ENCODE data around the gene ORC1.

ORC1 gene

DNA sequence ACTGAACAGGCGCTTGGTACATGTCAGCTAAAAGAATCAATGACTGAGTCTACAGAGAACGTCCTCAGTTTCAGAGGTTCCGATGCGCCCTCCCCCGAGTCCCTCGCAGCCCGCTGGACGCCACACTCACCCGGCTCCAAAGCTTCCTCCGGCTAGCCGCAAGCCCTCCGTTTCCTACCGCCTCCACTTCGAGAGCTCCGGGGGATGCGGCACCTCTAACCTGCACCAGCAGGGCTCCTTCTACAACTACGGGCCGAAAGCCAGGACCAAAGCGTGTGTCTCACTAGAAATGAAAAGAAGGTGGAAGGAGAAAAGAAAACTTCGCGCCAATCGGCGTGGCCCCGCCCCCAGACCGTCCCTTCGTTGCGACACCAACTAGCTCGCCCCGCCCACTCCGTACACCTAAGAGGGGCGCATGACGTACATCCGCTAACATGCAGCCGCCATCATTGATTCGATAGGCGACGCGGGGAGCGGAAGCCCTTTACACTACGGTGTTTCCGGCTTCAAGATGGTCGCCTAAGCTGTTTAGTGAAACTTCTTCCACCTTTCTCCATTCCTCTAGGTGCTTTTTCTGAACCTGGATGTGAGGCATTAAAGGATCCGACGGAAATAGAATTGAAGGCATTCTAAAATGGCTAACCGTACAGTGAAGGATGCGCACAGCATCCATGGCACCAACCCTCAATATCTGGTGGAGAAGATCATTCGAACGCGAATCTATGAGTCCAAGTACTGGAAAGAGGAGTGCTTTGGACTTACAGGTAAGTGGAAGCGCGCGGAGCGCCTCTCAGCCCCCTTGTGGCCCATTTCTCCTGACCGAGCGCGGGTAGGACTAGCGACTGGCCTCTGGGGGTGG lies at the start of gene ORC1, which contains the start of gene PRPF38A:
Gene ORC1 (minus strand): TSS at position 308 of the 859 bp plus-strand sequence. CDS start 2,200 bp downstream, outside the sequence.
Gene PRPF38A (plus strand): TSS at position 487 of the 859 bp plus-strand sequence. CDS start 148 bp downstream, at position 635.
- DNase-seq (ENCODE audit: low read depth): peak; percentile 97

DNA sequence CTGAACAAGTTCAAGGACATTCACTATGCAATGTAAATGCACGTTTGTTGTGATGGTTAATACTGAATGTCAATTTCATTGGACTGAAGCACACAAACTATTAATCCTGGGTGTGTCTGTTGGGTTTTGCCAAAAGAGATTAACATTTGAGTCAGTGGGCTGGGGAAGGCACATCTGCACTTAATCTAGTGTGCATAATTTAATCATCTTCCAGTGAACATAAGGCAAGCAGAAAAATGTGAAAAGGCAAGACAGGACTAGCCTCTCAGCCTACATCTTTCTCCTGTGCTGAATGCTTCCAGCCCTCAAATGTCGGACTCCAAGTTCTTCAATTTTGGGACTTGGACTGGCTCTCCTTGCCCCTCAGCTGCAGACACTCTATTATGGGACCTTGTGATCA lies 40.2 kb upstream of the ORC1 start:
- no peak for DNase-seq (ENCODE audit: low read depth)

DNA sequence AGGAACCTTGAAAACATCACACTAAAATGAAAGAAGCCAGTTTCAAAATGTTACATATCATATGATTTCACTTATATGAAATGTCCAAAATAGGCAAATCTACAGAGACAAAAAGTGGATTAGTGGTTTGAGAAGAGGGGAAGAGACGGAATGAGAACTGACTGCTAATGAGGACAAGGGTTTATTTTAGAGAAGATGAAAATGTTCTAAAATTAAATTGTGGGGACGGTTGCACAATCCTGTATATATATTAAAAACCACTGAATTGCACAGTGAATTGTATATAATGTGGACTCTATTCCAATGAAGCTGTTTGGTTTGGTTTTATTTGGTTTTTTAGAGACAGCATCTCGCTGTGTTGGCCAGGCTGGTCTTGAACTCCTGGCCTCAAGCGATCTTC lies 35.8 kb upstream of the ORC1 start:
- DNase-seq (ENCODE audit: low read depth): no peak

DNA sequence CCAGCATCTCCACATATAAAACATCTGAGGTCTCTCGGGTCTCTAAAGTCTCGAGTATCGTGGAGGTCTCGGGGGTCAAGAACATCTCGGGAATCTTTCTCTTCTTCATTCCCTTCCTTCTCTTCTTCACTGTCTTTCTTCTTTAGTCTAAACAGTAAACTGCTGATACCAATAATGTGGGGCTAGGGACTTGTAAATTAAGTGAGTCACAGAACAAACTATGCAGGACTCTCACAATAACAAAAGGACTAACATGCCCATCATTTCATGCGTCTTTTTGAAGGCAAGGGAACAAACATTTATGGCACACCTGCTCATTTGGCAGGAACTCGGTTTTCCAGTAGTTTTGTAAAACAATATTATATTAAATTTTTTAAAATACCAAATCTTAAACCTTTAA lies 32.6 kb upstream of the ORC1 start:
- no peak for DNase-seq (ENCODE audit: low read depth)

DNA sequence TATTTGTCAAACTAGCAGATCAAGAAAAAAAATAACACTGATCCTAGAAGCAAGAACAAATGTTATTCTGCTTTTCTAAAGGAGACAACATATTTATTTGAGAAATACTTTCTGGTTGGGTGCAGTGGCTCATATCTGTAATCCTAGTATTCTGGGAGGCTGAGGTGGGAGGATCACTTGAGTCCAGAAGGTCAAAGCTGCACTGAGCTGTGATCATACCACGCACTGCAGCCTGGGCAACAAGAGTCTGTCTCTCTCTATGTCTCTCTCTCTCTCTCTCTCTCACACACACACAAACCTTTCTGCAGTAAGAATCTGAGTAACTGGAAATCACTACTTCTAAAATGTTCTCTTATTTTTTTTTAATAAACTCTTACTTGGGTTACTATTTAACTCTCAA lies 31.4 kb upstream of the ORC1 start:
- no peak for DNase-seq (ENCODE audit: low read depth)

DNA sequence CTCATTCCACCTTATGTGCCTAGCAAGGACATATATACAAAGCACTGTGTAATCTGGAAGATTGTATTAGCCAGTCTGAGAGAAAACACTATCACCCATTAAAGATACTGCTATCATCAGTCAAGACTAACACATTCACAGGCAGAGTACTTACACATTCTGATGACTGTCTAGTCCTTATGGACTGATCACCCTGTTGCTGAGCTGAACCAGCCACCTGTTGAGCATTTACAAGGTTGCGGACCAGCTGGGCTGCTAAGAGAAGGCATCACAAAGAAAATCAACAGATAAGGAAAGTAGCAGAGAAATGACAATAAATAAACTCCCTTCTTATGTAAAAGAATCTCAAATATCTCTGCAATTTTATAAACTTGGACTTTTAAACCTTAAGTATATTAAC lies 31.0 kb upstream of the ORC1 start:
- DNase-seq (ENCODE audit: low read depth): no peak

DNA sequence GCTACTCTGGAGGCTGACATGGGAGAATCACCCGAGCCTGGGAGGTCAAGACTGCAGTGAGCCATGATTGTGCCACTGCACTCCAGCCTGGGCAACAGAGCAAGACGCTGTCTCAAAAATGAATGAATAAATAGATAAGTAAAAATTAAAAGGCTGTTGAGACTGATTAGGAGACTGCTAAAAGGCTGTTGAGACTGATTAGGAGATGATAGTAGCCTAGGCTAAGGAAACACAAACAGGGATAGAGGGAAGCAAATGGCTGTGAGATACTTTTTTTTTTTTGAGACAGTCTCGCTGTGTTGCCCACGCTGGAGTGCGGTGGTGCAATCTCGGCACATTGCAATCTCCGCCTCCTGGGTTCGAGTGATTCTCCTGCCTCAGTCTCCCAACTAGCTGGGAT lies 28.6 kb upstream of the ORC1 start:
- DNase-seq (ENCODE audit: low read depth): no peak

DNA sequence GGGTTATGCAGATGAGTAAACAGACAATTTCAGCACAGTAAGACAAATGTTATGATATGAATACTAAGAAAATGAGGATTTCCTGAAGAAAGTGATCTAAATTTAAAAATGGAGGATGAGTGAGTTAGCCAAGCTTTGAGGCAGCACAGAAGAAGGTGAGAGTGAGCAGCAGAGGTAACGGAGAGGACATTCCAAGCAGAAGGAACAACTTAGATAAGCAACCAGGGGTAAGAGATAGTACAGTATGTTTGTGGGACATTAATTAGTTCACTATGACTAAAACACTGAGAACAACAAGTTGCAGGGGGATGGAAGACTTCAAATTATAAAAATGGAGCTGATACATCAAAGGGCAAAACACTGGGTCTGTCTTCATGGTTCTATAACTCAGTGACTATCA lies 22.9 kb upstream of the ORC1 start:
- DNase-seq (ENCODE audit: low read depth): no peak

DNA sequence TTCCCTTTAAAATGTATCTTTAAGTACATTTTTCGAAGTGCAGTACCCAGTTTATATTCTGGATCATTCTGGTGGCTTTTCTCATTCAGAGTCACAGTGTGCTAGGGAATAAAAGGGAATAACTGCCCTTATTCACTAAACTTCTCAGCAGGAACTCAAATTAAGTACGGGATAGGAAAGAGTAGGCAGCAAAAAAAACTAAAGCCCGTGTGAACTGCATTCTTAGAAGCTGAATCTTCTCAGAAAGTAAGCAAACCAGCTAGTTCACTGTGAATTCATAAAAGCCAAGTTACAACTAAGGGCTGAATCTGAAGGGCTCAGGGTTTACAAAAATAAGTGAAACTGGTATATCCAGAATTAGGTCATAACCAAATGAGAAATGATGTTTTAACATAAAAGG lies 22.1 kb upstream of the ORC1 start:
- no peak for DNase-seq (ENCODE audit: low read depth)

DNA sequence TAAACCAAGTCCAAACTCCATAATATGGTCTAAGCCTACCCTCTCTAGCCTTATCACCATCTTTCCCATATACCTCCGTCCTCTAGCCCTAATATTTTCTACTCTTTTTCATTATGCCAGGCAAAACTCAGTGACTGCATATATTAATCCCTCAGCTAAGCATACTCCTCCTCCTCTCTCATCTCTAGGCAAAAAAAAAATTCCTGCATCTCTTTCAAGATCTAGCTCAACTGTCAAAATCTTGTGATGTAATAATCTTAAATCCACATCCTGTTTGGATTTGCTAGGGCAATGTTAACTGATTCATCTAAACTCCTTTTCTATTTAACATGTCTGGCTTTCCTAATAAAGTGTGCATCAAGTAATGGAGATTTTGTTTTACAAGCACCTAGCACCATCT lies 20.6 kb upstream of the ORC1 start:
- no peak for DNase-seq (ENCODE audit: low read depth)

DNA sequence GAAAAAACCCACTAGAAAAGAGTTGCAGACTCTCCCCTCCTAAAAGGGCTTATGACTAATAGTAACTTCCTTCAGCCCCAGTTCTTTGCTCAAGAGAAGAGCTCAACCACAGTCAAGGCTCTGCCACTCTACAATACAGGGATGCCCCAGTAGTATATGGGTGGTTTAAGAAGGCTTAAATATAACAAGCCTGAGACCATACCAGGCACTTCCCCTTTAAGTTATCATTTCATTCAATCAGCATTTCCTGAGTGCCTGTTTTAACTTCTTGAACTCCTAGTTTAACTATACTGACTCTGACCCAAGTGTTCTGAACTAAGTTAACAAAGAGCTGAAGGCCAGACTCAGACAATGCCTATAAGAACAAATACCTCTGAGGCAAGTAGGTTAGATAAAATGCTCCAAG lies 20.0 kb upstream of the ORC1 start:
- no peak for DNase-seq (ENCODE audit: low read depth)

DNA sequence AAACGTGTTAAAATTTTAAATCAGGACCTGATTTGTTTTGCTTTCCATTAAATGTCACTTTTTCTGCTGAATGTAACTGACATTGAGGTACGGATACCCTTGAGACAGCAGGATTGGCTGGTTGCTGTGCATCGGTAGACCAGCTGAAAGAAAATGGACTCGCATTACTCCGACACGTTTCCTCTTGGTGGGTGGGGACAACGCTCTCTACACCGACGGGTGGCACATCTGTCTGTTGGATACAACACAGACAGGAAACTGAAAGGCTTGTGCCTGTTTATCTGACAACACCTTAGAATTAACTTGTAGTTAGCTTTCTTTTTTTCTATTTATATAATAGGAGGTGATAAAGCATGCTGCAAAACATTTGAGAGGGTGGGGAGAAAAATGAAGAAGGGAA lies 19.5 kb upstream of the ORC1 start:
- peak; percentile 60 for DNase-seq (ENCODE audit: low read depth)

DNA sequence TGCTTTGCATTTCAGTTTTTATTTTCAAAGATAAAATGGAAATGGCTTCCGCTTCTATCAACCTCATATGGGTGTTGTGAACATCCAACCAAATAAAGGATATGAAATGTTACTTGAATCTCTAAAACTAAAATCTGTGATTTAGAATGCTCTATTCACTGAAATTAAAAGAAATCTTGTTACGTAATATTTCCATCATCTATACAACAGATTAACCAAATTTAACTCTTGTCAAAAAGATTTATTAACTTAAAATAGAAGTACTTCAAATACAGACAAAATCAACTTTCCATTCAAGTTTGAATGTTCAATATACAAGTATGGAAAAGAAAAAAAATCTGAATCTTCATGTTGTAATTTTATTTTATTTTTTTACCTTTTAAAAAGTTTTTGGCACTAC lies 18.8 kb upstream of the ORC1 start:
- no peak for DNase-seq (ENCODE audit: low read depth)

DNA sequence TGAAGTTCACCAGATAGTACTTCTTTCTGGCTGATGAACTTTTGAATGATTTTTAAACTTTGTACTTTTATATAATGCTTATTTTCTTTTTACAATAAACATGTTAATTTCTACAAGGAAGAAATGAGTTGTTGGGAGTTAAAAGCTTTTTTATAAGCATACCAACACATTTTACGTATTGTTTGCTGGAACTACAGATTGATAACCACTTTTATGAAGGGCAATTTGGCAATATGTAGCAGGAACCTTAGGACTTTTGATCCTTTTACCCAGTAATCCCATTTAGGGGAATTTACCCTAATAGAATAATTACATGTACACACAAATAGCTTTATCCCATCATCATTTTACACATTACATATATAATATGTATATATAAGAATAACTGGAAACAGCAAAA lies 16.5 kb upstream of the ORC1 start:
- DNase-seq (ENCODE audit: low read depth): no peak

DNA sequence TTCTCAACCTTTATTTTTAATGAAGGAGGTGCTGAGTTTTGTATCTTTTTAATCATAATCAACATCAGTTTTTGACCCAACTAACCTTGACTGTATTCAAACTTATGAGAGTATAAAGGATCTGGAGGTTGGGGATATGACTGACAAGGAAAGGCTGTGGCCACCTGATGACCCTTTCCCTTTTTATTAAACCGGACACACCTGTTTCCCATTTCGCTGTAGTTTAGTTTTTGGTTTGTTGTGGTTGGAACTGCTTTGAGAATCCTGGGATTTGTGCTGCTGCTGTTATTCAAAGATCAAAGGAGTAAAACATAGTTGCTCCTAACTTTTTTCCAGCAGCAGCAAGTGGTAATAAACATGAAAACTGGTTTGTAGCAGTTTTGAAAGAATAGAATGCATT lies 12.6 kb upstream of the ORC1 start:
- DNase-seq (ENCODE audit: low read depth): no peak

DNA sequence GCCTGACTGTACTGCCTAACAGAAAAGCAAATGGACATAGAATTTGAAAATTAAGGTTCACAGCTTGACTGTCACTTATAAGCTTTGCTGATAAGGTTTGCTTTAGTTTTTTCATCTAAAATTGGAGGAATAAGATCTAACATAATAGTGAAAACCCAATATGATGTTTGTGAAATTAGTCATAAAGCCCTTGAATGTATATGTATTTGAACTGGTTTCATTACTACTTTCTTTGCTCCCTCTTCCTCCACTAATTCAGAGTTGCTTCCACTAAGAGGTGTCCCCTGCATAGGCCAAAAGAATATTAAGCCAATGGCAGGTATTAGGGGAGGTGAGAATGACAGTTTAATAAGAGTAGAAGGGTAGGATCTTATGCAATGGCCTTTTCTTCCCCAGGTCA lies 10.7 kb upstream of the ORC1 start:
- no peak for DNase-seq (ENCODE audit: low read depth)

DNA sequence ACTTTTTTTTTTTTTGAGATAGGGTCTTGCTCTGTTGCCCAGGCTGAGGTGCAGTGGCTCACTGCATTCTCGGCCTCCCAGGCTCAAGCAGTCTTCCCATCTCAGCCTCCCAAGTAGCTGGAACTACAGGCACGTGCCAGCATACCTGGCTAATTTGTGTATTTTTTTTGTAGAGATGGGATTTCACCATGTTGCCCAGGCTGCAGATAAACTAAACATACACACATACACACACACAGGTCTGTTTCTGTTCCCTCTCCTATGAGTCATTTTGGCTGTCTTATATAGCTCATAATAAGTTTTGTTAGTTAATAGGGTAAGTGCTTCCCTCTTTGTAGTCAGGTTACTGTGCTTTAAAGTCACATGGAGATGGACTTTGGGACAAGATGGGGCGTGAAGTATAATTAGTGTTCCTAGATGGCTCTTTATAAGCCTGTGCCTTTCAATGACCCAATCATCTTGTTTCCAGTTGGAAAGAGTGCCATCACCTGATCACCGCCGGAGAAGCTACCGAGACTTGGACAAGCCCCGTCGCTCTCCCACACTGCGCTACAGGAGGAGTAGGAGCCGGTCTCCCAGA lies 9.3 kb upstream of the ORC1 start:
- no peak for DNase-seq (ENCODE audit: low read depth)

DNA sequence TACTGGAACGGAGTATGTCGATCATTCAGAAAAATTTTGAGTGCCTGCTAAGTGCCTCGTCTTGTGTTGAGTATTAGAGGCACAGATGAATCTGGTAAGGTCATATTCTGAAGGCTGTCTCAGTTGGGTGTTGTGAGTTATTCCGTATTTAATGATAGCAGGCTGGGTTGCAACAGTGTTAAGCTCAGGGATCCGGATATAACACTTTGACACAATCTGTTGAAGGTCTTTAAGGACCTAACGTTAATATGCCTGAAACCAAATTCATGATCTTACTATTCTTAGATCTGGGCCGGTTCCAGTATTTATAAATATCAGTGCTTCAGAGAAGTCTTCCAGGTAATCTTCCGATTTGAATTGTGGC lies 734 bp upstream of the ORC1 start:
- no peak for DNase-seq (ENCODE audit: low read depth)

DNA sequence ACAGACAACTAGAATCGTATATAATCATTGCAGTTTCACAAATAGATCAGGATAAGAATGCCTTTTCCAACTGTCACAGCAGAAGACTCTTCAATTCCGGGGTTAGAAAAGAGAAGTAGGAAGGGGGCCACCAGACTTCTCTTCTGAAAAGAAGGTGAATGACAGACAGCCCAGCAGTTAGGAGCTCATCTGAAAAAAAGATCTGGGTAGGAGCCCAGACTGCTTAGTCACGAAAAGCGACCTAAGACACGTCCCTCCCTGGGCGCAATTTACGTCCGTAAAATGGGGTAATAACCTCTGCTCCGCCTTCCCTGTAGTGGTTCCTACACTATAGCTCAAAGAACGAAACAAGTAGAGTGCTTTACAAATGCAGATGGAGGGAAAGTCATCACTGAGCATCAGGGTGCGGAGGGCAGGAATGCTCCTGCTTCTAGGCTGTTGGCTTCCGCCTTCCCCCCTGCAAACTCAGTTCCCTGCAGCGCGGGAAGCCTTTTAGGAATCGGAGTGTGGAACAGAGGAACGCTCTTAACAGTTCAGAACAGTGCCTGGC lies 582 bp downstream of the ORC1 start:
- DNase-seq (ENCODE audit: low read depth): peak; percentile 23

DNA sequence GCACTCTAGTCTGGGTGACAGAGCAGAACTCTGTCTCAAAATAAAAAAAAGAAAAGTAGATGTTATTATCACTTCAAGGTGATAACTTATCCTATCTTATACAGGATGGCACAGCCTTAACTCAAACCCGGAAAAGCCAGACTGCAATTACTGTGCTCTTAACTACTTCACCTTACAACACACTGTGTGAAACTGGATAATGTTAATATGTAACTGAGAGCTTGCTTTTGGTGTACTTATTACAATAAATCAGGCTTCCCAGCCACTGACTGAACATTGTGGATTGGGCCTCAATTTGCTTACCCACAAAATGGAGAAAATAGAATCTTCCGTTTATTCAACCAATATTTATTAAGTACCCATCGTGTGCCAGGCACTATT lies 1.4 kb downstream of the ORC1 start:
- no peak for DNase-seq (ENCODE audit: low read depth)

DNA sequence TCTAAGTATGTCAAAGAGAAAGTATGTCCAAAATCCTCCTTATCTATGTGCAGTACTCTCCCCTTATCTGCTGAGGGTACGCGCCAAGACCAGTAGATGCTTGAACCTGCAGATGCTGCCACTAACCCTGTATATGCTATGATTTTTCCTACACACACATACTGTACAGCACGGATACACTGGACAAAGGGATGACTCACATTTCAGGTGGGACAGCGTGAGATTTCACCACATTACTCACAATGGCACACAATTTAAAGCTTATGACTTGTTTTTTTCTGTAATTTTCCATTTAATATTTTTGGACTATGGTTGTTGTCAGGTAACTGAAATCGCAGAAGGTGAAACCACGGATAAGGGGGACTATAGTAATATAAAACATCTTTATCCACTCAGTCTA lies 4.1 kb downstream of the ORC1 start:
- DNase-seq (ENCODE audit: low read depth): no peak

DNA sequence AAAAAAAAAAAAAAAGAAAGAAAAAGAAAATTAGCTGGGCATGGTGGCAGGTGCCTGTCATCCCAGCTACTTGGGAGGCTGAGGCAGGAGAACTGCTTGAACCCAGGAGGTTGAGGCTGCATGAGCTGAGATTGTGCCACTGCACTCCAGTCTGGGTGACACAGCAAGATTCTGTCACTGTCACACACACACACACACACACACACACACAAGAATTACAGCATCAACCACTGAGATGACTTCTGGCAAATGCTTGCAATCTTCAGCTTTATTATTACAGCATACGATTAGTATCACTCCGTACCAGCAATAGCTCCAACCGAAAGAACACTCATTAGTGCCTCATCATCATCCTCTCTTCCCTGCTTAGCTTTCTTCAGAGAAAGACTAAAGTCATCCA lies 4.6 kb downstream of the ORC1 start:
- no peak for DNase-seq (ENCODE audit: low read depth)

DNA sequence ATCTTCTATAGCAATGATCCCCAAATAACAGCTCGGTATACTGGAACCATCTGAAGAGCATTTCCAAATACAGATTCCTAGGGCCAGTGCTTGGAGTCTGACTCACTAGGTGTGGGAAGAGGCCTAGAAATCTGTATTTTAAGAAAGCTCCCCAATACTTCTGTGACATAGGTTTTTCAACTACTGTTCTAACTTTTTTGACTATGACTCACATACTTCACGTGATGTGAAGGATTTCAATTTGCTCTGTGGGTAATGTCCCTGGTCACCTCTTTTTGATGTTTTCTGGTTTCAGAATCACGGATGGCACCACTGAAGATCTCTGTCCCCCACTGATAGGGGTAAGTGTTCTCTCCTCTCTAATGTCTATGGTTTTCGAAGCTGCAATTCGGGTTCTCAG lies 11.0 kb downstream of the ORC1 start:
- DNase-seq (ENCODE audit: low read depth): no peak

DNA sequence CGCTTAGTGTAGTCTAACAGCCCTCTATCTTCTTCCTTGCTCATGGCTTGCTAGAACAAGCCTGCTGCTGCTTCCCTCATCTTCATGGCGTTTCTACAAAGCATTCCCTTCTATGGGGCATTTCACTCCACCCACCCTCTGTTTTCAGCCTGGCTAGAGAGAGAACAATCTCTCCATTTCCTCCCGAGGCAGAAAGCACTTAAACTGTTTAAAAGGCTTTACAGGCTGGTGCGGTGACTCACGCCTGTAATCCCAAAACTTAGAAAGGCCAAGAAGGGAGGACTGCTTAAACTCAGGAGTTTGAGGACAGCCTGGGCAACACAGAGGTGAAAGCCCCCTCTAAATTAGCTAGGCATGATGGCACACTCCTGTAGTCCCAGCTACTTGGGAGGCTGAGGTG lies 17.8 kb downstream of the ORC1 start:
- no peak for DNase-seq (ENCODE audit: low read depth)
